Measurements from ENCODE around the gene UBASH3B. TPM values are rescaled to one million over a fixed set of nuclear protein-coding genes. Genes with fewer than 3 reads are reported as not detected.

UBASH3B gene
- total and polyA plus RNA-seq, 2 donors (not counting 1 experiment from before 2014, with no cell fraction given) = 13.1 to 44.4 TPM

- Histone ChIP-seq H2AFZ (ENCODE audit: low read length) (no peak overlapping the region), H3K4me1 (ENCODE audit: control insufficient read depth, extremely low read depth, insufficient read depth, low read length) (peaks cover 16% of the 10 kb centered on the region), H3K79me2 (ENCODE audit: control insufficient read depth, insufficient read depth, low read length) (no peaks in the 10 kb centered on the region), H3K4me3 (replicated peaks in 1 of 4; ENCODE audit: control extremely low read depth in 1 of 4, insufficient read depth in 1 of 4, low read depth in 3 of 4, low read length in 4 of 4) (no peak overlapping the region), H3K27ac (ENCODE audit: insufficient read depth, low read length) (no peak overlapping the region), H3K9ac (ENCODE audit: insufficient read depth, low read length) (no peak overlapping the region), H3K4me2 (ENCODE audit: extremely low read depth, insufficient read depth, low read length) (no peak overlapping the region), H4K20me1 (ENCODE audit: control insufficient read depth, extremely low read depth, insufficient read depth, low read length) (no peaks in the 10 kb centered on the region), H3K9me3 (ENCODE audit: control insufficient read depth, insufficient read depth, low read depth, low read length) (no peaks in the 10 kb centered on the region), H3K27me3 (ENCODE audit: control insufficient read depth, insufficient read depth, low read length) (no peaks in the 10 kb centered on the region), H3K36me3 (ENCODE audit: control insufficient read depth, insufficient read depth, low read length) (peaks cover 4% of the 10 kb centered on the region)
- DNase-seq (ENCODE audit: low read depth in 2 of 2) = no peak
- TF ChIP-seq EZH2 (IDR thresholded peaks at IDR 0.05; ENCODE audit: low read length, missing control alignments) (no peak), CTCF (conservative IDR thresholded peaks at IDR 0.05 in 1 of 2, IDR thresholded peaks at IDR 0.05 in 1 of 2; ENCODE audit: low read depth in 1 of 2, low read length in 2 of 2) (no peak)
These were observed 134.4 kb downstream of the UBASH3B start for GRCh38 chr11:122789907-122790306.

- H3K9ac ChIP-seq (ENCODE audit: insufficient read depth, low read length) = no peak overlapping the region
- H3K27ac ChIP-seq (ENCODE audit: insufficient read depth, low read length) = peak overlapping the region; percentile 76
- H3K9me3 ChIP-seq (ENCODE audit: control insufficient read depth, insufficient read depth, low read depth, low read length) = no peaks in the 10 kb centered on the region
- no peaks in the 10 kb centered on the region for H3K79me2 ChIP-seq (ENCODE audit: control insufficient read depth, insufficient read depth, low read length)
- peaks cover 4% of the 10 kb centered on the region for H3K36me3 ChIP-seq (ENCODE audit: control insufficient read depth, insufficient read depth, low read length)
- H3K4me1 ChIP-seq (ENCODE audit: control insufficient read depth, extremely low read depth, insufficient read depth, low read length) = peaks cover 11% of the 10 kb centered on the region
- H3K4me2 ChIP-seq (ENCODE audit: extremely low read depth, insufficient read depth, low read length) = peak overlapping the region; percentile 70
- no peaks in the 10 kb centered on the region for H3K27me3 ChIP-seq (ENCODE audit: control insufficient read depth, insufficient read depth, low read length)
- H4K20me1 ChIP-seq (ENCODE audit: control insufficient read depth, extremely low read depth, insufficient read depth, low read length) = no peaks in the 10 kb centered on the region
- no peak overlapping the region for H3K4me3 ChIP-seq (replicated peaks in 1 of 4; ENCODE audit: control extremely low read depth in 1 of 4, insufficient read depth in 1 of 4, low read depth in 3 of 4, low read length in 4 of 4)
- DNase-seq (ENCODE audit: low read depth in 2 of 2) = peak in 1 of 2 donors; percentile 40
- no peak for TF ChIP-seq EZH2 (IDR thresholded peaks at IDR 0.05; ENCODE audit: low read length, missing control alignments)
- no peak for TF ChIP-seq CTCF (conservative IDR thresholded peaks at IDR 0.05 in 1 of 2, IDR thresholded peaks at IDR 0.05 in 1 of 2; ENCODE audit: low read depth in 1 of 2, low read length in 2 of 2)
- no peak overlapping the region for H2AFZ ChIP-seq (ENCODE audit: low read length)
These were observed 135.9 kb downstream of the UBASH3B start for GRCh38 chr11:122791411-122791810.

- TF ChIP-seq CTCF (conservative IDR thresholded peaks at IDR 0.05 in 1 of 2, IDR thresholded peaks at IDR 0.05 in 1 of 2; ENCODE audit: low read depth in 1 of 2, low read length in 2 of 2) (no peak), EZH2 (IDR thresholded peaks at IDR 0.05; ENCODE audit: low read length, missing control alignments) (no peak)
- Histone ChIP-seq H3K4me1 (ENCODE audit: control insufficient read depth, extremely low read depth, insufficient read depth, low read length) (peaks cover 11% of the 10 kb centered on the region), H3K79me2 (ENCODE audit: control insufficient read depth, insufficient read depth, low read length) (no peaks in the 10 kb centered on the region), H4K20me1 (ENCODE audit: control insufficient read depth, extremely low read depth, insufficient read depth, low read length) (no peaks in the 10 kb centered on the region), H3K4me2 (ENCODE audit: extremely low read depth, insufficient read depth, low read length) (peak overlapping the region; percentile 70), H3K4me3 (replicated peaks in 1 of 4; ENCODE audit: control extremely low read depth in 1 of 4, insufficient read depth in 1 of 4, low read depth in 3 of 4, low read length in 4 of 4) (no peak overlapping the region), H3K9ac (ENCODE audit: insufficient read depth, low read length) (no peak overlapping the region), H3K36me3 (ENCODE audit: control insufficient read depth, insufficient read depth, low read length) (peaks cover 4% of the 10 kb centered on the region), H3K9me3 (ENCODE audit: control insufficient read depth, insufficient read depth, low read depth, low read length) (no peaks in the 10 kb centered on the region), H3K27ac (ENCODE audit: insufficient read depth, low read length) (peak overlapping the region; percentile 76), H2AFZ (ENCODE audit: low read length) (no peak overlapping the region), H3K27me3 (ENCODE audit: control insufficient read depth, insufficient read depth, low read length) (no peaks in the 10 kb centered on the region)
- DNase-seq (ENCODE audit: low read depth in 2 of 2) = peak; percentile 71 to 75
These were observed 136.3 kb downstream of the UBASH3B start for GRCh38 chr11:122791836-122792235.

All from fibroblast of lung (primary cell).